H9 (cell line): ENCODE results near the gene CDK14. TPM values are rescaled to one million over a fixed set of nuclear protein-coding genes. Genes with fewer than 3 reads are reported as not detected.

Experiments used
- DNase-seq: peaks from one replicate; pipeline ENCODE4 v3.0.0-alpha.2; 2017
- H2AFZ ChIP-seq: one replicate; pipeline ENCODE4 v1.6.1; 2013; ENCODE audit warnings: mild to moderate bottlenecking, low read length, control low read depth, moderate library complexity
- H2AK5ac ChIP-seq: 2 replicates; pipeline ENCODE4 v1.6.1; 2013; ENCODE audit warnings: low read length, control low read depth, mixed read lengths; ENCODE audit not compliant: insufficient read length
- H2BK120ac ChIP-seq: one replicate; pipeline ENCODE4 v1.6.1; 2013; ENCODE audit warnings: low read depth, mild to moderate bottlenecking, low read length, control low read depth, inconsistent platforms; ENCODE audit not compliant: poor library complexity, severe bottlenecking
- H2BK12ac ChIP-seq: 2 replicates; pipeline ENCODE4 v1.6.1; 2013; ENCODE audit warnings: low read length, control low read depth, mixed read lengths, low read depth; ENCODE audit not compliant: insufficient read length
- H2BK15ac ChIP-seq: 2 replicates; pipeline ENCODE4 v1.6.1; 2013; ENCODE audit warnings: low read depth, low read length, control low read depth
- H2BK20ac ChIP-seq: one replicate; pipeline ENCODE4 v1.6.1; 2013; ENCODE audit warnings: low read depth, mild to moderate bottlenecking, low read length, control low read depth, inconsistent platforms; ENCODE audit not compliant: poor library complexity, severe bottlenecking
- H2BK5ac ChIP-seq: 2 replicates; pipeline ENCODE4 v1.6.1; 2013; ENCODE audit warnings: low read length, control low read depth, mixed read lengths; ENCODE audit not compliant: insufficient read length
- H3K14ac ChIP-seq: 2 replicates; pipeline ENCODE4 v1.6.1; 2013; ENCODE audit warnings: low read length, control low read depth; ENCODE audit not compliant: insufficient read depth
- H3K18ac ChIP-seq: 2 replicates; pipeline ENCODE4 v1.6.1; 2013; ENCODE audit warnings: low read depth, mild to moderate bottlenecking, mixed read lengths, low read length, control low read depth; ENCODE audit not compliant: insufficient read length
- H3K23ac ChIP-seq: 2 replicates; pipeline ENCODE4 v1.6.1; 2013; ENCODE audit warnings: low read length, control low read depth, mixed read lengths, low read depth; ENCODE audit not compliant: insufficient read length
- H3K23me2 ChIP-seq: 2 replicates; pipeline ENCODE4 v1.6.1; 2013; ENCODE audit warnings: low read depth, mild to moderate bottlenecking, mixed read lengths, low read length, control low read depth; ENCODE audit not compliant: insufficient read length, poor library complexity, severe bottlenecking
- H3K27ac ChIP-seq: 2 replicates; pipeline ENCODE4 v1.5.1; 2013; ENCODE audit warnings: low read length, control low read depth, mixed read lengths, low read depth; ENCODE audit not compliant: insufficient read length
- H3K27me3 ChIP-seq: 2 replicates; pipeline ENCODE4 v1.6.1; 2013; ENCODE audit warnings: low read length, control low read depth, inconsistent platforms; ENCODE audit not compliant: insufficient read depth
- H3K4ac ChIP-seq: 2 replicates; pipeline ENCODE4 v1.6.1; 2013; ENCODE audit warnings: low read depth, mild to moderate bottlenecking, control low read depth, inconsistent platforms, low read length, moderate library complexity
- H3K4me1 ChIP-seq: 2 replicates; pipeline ENCODE4 v1.6.1; 2013; ENCODE audit warnings: low read length, control low read depth, inconsistent platforms; ENCODE audit not compliant: insufficient read depth
- H3K4me2 ChIP-seq: 2 replicates; pipeline ENCODE4 v1.6.1; 2013; ENCODE audit warnings: low read length, control low read depth, mixed read lengths; ENCODE audit not compliant: insufficient read length, insufficient read depth
- H3K56ac ChIP-seq: 2 replicates; pipeline ENCODE4 v1.6.1; 2013; ENCODE audit warnings: low read depth, mild to moderate bottlenecking, mixed read lengths, low read length, control low read depth; ENCODE audit not compliant: insufficient read length
- H3K79me1 ChIP-seq: 2 replicates; pipeline ENCODE4 v1.6.1; 2013; ENCODE audit warnings: low read depth, mild to moderate bottlenecking, moderate library complexity, low read length, control low read depth, inconsistent platforms; ENCODE audit not compliant: insufficient read depth, poor library complexity, severe bottlenecking
- H3K79me2 ChIP-seq: 2 replicates; pipeline ENCODE4 v1.6.1; 2013; ENCODE audit warnings: low read length, control low read depth, inconsistent platforms; ENCODE audit not compliant: insufficient read depth
- H3K9ac ChIP-seq: 2 replicates; pipeline ENCODE4 v1.6.1; 2013; ENCODE audit warnings: low read length, control low read depth, mixed read lengths; ENCODE audit not compliant: insufficient read length; ENCODE audit errors: extremely low read depth
- H3K9me3 ChIP-seq: one replicate; pipeline ENCODE4 v1.6.1; 2013; ENCODE audit warnings: low read depth, low read length, inconsistent platforms; ENCODE audit not compliant: control insufficient read depth
- H3T11ph ChIP-seq: one replicate; pipeline ENCODE4 v1.6.1; 2013; ENCODE audit warnings: mild to moderate bottlenecking, low read length, control low read depth, inconsistent platforms
- H4K20me1 ChIP-seq: one replicate; pipeline ENCODE4 v1.6.1; 2013; ENCODE audit not compliant: control insufficient read depth, insufficient read length, insufficient read depth
- H4K5ac ChIP-seq: 2 replicates; pipeline ENCODE4 v1.6.1; 2013; ENCODE audit warnings: low read depth, mild to moderate bottlenecking, mixed read lengths, low read length, control low read depth; ENCODE audit not compliant: insufficient read length
- H4K8ac ChIP-seq: replicated peaks from 2 replicates; pipeline ENCODE4 v1.6.1; 2013; ENCODE audit warnings: low read length, control low read depth, mixed read lengths, low read depth; ENCODE audit not compliant: insufficient read length
- H4K91ac ChIP-seq: 2 replicates; pipeline ENCODE4 v1.6.1; 2013; ENCODE audit warnings: low read depth, mild to moderate bottlenecking, moderate library complexity, mixed read lengths, low read length, control low read depth; ENCODE audit not compliant: insufficient read length
- H3K27ac Mint-ChIP-seq, 3 experiments: 2 replicates in 2 of 3; 3 replicates in 1 of 3; pipeline ENCODE4 v1.8.0; 2020 to 2021; ENCODE audit warnings: mixed read lengths in 3 of 3, mild to moderate bottlenecking in 1 of 3, moderate library complexity in 1 of 3
- H3K27me3 Mint-ChIP-seq: 2 replicates; pipeline ENCODE4 v1.8.0; 2021; ENCODE audit warnings: low read depth, mild to moderate bottlenecking, moderate library complexity, mixed read lengths
- H3K36me3 Mint-ChIP-seq, 3 experiments: 2 replicates in 2 of 3; 3 replicates in 1 of 3; pipeline ENCODE4 v1.8.0; 2020 to 2021; ENCODE audit warnings: low read depth in 3 of 3, mixed read lengths in 3 of 3; ENCODE audit not compliant: insufficient read depth in 1 of 3
- H3K4me1 Mint-ChIP-seq, 2 experiments: 2 replicates each; pipeline ENCODE4 v1.8.0; 2020; ENCODE audit warnings: mixed read lengths in 2 of 2
- H3K4me3 Mint-ChIP-seq, 2 experiments: 2 replicates in 1 of 2; 3 replicates in 1 of 2; pipeline ENCODE4 v1.8.0; 2020 to 2021; ENCODE audit warnings: mild to moderate bottlenecking in 2 of 2, mixed read lengths in 2 of 2, moderate library complexity in 1 of 2
- H3K9me3 Mint-ChIP-seq, 2 experiments: 2 replicates in 1 of 2; 3 replicates in 1 of 2; pipeline ENCODE4 v1.8.0; 2020; ENCODE audit warnings: mild to moderate bottlenecking in 2 of 2, mixed read lengths in 2 of 2, moderate library complexity in 1 of 2
- CTCF ChIP-seq: fragments of 200-600 bp; sonication (generic); conservative IDR thresholded peaks from 3 replicates; pipeline ENCODE4 v1.8.0; 2021; ENCODE audit warnings: antibody characterized with exemption, mild to moderate bottlenecking
- WGBS: extraction: QIAGEN DNeasy Blood & Tissue Kit; methylation state at CpG from one replicate; pipeline ENCODE4 v1.1.7; 2013; ENCODE audit warnings: missing lambda C conversion rate, low lambda C conversion rate, mixed read lengths; ENCODE audit not compliant: insufficient read length; ENCODE audit errors: extremely low coverage; 5-methylcytosine and 5-hydroxymethylcytosine counted together
- total RNA-seq: library from RNA; stranded (reverse); gene quantifications from 2 replicates; pipeline ENCODE4 v1.2.1, GENCODE V29; 2021

The CDK14 gene
- total RNA-seq, 1 experiment from 2014 or later: 23.9 TPM

GRCh38 chr7:90701771-90702170, 105.7 kb downstream of the CDK14 start:
- no peaks in the 10 kb centered on the region for H3K79me2 ChIP-seq

More at GRCh38 chr7:90701771-90702170, 105.7 kb downstream of the CDK14 start:
- Mint-ChIP-seq H3K27ac (no peak overlapping the region), H3K27me3 (no peaks in the 10 kb centered on the region), H3K4me1 (peaks cover 17 to 18% of the 10 kb centered on the region in 2 experiments), H3K4me3 (no peak overlapping the region), H3K36me3 (peaks cover 2 to 3% (median 2%) of the 10 kb centered on the region in 3 experiments), H3K9me3 (no peaks in the 10 kb centered on the region; a peak in 2 of 5 replicates)
- peak; percentile 49 for DNase-seq
- Histone ChIP-seq H3K56ac (no peak overlapping the region), H3K79me1 (no peaks in the 10 kb centered on the region), H3K27ac (no peak overlapping the region), H4K20me1 (no peaks in the 10 kb centered on the region), H2AK5ac (no peak overlapping the region), H4K8ac (no peak overlapping the region), H3K18ac (no peak overlapping the region), H2BK12ac (no peak overlapping the region), H3K14ac (no peak overlapping the region), H2AFZ (no peak overlapping the region), H3K23ac (no peak overlapping the region), H3K27me3 (no peaks in the 10 kb centered on the region), H3K9me3 (no peaks in the 10 kb centered on the region), H3K4ac (no peak overlapping the region), H3T11ph (no peak overlapping the region), H3K4me2 (no peak overlapping the region), H2BK5ac (no peak overlapping the region), H2BK20ac (no peak overlapping the region), H3K4me1 (no peaks in the 10 kb centered on the region; the same call in 1 of the 2 replicates), H2BK15ac (no peak overlapping the region), H3K9ac (no peak overlapping the region), H4K91ac (no peak overlapping the region), H2BK120ac (no peak overlapping the region), H3K23me2 (no peaks in the 10 kb centered on the region), H4K5ac (no peak overlapping the region)
- no peak for TF ChIP-seq CTCF
- no CpG with 5 or more reads among the region's 6 CpGs for WGBS
